Activated naive CD4-positive, alpha-beta T cell (primary cell): ENCODE measurements around the gene SLC25A22.

Source experiments
- DNase-seq, 4 experiments: peaks; one replicate each; lab custom pipeline; 2025; lab: John Stamatoyannopoulos, UW

The SLC25A22 gene

DNA sequence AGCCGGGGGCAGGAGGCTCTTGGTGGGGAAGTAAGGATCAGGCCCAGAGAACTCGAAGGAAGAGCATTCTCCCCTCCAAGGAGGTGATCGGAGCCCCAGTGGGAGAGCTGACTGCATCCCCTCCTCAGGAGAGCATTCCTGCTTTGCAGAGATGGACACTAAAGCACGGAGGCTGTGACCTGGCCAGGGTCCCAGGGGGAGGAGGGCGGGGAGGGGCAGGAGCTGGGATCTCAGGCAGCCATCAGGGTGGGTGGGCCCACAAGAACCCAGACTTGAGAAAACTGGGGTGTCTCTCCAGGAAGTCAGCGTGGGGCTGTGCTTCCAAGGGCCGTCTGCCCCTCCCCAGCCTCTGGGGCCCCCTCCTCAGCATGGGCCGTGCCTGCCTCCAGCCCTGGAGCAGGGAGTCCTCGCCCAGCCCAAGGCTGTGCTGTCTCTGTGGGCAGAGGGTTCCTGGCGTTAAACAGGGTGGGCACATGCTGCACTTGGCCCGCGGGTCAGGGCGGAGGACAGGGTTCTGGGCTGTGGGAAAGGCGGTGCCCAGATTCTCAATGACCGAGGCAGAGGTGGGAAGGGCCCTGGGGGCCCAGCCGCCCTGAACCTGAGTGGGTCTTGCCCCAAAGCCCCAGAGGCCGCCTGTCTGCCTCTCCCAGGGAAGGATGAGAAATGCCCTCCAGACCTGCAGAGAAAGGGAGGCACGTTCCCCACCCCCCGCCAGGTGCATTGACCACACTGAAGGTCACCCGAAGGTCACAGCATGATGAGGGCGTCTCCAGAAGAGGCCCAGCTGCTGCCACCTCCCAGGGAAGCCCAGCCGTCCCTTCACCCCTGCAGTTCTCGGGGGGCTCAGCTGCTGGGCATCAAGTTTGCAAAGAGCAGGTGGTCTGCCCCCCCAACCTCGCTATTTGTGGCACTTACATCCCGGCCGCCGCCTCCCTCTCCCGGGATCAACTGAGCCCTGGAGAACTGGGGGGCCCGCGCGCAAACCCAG is 8.8 kb downstream of the SLC25A22 start:
- no peak for DNase-seq

DNA sequence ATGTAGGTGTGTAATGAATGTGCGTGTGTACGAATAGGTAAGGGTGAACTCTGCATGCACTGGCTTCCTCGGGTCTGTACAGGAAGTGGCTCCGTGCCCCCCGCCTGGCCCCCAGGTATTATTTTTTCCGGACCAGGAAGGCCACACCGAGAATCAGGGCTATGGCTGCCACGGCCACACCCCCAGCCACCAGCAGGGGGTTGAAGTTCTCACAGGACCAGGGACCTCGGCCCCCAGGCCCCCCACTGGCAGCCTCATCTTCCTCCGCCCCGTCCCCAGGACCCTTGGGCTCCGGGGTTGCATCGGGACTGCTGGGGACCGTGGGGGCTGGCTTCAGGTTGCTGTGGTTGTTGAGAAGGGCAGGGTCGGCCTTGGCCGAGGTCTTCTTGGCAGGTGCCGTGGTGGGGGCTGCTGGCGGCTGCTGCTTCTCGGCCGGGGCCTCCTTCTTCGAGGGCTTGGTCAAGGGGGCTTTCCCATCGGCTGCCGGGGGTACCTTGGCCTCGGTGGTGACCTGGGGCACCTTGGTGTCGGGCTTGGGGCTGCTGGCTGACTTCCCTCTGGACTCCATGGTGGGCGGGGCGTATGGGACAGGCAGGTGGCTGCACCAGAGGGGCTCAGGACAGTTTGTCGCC is 10.0 kb downstream of the SLC25A22 start:
- no peak for DNase-seq

DNA sequence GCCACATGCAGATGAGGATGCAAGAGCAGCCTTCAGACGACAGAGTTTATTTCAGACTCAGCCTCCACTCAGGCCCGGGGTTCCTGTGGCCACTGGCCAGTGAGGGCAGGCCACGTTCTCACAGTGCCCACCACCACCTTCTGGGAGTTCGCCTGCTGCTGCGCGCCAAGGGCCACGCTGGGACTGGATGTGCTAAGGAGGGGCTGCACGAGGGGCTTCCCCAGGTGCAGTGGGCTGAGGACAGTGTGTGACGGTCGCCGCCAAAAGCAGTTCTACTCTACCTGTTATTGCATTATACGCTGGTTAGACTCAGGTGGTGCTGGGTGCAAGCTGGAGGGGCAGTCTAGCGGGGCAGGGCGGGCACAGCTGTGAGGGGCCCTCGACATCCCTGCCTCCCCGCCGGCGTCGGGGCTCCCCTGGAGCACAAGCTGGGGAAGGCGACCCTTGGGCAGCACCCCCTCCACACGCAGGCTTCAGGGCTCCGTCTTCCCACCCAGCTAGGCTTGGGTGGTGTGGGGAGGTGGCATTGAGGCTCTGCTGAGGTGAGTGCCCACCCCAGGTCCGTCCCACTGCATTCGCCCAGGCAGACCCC is 10.9 kb downstream of the SLC25A22 start:
- no peak for DNase-seq

DNA sequence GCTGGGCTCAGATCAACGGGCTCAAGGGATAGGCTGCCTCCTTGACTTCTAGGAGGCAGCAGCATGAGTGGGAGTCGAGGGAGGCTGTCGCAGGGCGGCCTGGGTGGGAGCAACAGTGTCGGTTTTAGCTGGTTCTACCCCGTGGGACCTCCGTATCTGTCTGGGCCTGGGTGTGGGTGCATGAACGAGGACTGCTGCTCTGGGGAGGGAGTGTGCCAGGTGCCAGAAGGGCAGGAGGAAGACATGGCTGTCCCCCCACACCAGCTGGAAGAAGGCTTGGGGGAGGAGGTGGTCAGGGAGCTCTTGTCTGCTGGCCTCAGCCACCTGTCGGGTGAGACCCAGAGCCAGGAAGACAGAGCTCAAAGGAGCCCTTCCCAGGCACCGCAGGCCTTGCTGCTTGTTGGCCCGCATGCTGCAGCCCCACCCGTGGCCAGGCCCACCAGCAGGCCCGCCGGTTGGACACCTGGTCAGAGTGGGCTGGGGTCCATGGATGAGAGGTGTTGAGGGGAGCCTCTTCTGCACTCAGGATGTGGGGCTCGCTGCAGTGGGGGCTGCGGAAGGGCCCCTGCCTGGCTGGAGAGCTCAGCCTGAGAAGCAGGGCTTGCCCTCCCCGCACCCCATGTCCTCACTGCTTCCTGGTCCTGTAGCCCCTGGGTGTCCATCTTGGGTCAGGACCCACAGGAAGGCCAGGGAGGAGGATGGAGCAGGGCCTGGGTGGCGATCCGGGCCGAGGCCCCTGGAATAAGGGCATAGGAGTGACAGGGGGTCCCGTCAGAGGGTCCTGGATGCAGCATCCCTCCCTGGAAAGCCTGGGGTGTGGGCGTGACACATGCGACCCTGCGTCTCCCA is 11.6 kb downstream of the SLC25A22 start:
- DNase-seq: no peak

DNA sequence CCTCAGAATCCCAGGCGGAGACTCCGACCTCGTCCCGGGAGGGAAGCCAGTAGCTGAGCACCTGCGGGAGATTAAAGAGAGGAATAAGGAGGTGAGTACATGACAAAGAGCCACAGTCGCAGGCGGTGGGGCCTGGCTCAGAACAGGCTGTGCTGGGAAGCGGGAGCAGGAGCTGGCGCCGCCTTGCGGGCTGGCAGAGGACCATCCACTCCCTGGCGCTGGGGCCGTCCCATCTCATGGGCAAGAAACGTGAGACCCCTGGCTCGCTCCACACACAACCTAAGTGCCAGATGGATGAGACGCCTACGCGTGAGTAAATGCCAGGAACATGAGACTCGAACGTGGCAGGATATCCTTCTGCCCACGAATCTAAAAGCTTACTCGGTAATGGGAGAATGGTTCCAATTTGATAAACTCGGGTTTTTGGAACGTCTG is 14.5 kb downstream of the SLC25A22 start:
- no peak for DNase-seq

DNA sequence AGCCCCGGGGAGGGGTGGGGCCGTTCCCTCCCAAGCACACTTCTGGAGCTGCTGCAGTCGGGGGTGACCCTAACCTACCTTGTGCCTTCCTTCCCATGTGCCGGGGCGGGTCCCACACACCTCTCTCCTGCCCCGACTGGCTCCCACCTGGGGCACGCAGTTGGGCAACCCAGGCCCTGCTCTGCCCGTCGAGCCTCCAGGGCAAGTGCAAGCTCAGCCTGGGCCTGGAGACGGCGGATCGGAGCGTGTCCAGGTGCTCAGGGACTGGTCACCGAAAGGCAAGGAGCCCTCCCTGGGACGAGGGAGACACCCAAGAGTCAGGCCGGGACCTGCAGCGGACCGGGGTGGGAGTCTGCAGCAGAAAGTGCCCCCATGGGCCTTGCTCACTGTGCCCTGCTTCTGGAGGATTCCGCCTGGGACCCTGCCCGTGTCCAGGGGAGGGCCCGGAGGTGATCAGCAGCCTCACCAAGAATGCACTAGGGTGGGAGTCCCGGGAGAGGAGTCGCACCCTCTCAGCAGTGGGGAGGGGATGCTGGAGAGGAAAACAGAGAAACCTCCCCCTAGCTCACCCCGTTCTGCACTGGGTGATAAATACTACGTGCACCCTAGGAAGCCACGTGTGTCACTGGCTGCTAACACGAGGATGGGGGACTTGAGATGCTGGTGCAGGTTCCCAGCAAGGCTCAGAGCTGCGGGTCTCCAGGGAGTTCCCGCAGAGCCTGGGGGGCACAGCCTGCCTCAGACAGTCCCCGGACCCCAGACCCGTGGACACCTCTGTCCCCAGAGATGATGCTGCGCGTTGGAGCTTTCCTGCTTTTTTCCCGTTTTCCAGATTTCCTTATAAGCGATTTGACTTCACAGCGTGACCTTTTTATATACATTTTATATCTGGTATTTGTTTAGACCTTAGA is 15.6 kb downstream of the SLC25A22 start:
- DNase-seq: no peak

DNA sequence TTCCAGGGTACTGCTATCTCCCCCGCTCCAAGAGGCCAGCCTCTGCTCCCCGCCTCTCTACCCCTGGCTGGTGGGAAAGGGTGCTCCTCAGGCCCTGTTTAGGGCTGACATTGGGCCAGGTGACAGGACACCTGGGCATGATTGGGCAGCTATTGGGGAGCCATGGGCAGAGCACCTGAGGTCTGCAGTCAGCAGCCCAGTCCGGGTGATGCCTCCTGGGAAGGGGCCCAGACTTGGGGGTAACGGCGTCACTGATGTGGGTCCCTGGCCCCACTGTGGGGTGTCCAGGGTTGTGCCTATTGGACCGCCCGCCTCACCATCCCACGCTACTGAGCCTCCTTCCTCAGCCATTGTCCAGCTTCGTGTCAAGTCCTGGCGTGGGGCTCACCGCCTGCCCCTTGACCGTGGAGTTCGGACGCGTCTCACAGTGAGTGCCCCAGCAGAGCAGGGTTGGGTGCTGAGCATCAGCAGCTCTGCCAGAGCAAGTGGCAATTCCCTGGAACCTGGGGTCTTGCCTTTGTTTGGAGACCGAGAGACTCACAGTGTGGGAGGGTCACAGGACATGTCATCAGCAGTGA is 18.0 kb downstream of the SLC25A22 start:
- no peak for DNase-seq

DNA sequence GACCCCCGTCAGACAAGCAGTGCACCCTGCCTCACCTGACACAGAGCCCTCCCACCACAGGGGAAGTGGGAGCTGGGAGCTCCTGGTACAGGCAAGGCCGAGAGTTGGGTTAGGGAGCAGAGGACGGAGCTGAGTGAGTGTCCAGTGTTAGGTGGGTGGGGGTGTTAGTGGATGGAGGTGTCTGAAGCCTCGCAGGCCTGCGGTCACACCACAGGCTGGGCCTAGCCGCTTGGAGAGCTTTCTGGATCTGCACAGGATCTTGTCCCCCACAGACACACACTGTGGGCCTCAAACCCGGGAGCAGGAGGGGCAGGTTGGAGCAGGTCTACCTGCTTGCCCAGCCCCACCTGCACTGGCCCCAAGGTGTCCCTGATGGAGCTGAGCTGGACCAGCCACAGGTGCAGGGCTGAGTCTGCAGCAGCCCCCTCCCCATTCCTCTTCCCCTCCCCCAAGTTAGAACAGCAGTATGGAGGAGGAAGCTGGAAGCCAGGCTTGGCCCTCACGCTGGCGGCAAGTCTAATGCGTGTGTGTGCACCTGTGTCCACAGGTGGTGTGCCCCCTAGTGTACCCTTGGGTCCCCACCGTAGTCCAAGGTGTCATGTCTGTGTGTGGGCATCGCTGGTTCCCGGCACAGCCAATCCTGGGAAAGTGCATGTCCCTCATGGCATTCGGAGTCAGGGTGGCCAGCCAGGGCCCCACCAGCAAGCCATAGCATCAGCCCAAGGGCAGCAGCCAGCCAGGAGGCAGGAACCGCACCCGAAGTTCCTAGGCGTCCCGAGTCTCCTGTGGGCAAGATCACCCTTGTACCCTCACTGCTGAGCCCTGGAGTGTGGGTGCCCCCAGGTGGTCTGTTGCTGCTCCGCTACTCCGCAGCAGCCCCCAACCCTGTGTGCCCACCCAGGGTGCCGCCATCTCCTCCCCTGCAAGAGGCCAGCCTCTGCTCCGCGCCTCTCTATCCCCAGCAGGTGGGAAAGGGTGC is 18.8 kb downstream of the SLC25A22 start:
- no peak for DNase-seq

DNA sequence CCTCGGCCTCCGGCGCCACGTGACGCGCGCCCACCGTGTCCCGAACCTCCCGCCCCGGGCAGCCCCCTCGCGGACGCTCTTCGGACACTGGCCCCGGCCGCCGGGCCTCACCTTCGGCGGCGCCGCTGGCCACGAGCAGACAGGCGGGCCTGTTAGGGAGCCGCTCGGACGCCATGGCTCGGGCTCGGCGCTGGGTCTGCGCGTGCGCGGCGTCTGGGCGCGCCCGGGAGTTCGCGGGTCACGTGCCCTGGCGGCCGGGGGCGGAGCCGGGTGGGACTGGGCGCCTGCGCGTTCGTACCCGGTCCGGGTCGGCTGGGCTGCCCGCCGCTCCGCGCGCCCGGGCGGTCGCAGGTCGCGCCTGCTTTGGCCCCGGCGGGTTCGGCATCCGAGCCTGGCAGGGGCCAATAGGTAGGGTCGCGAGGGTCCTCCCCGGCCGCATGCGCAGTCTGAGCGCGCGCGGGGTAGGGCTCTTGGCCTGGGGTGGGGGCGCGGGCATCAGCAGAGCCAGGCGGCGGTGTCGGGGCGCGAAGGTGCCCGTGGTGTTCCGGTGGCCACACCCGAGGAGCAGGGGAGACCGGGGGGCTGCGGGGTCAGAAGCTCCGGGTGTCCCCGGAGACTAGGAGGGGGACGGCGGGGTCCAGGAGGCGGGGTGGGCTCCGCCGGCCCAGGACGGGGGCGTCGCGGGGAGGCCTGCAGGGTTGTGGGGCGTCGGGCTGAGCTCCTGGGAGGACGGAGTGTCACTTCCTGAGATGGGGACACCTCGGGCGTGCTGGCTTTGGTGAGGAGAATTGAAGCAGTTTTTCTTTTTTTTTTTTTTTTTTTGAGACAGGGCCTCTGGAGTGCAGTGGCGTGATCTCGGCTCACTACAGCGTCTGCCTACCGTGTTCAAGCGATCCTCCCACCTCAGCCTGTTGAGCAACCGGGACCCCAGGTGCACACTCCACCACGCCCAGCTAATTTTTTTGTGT is 20.5 kb downstream of the SLC25A22 start, which contains the start of gene GATD1:
Gene GATD1, minus strand, starts transcription at position 200 of the 968 bp plus-strand sequence. Its CDS starts 25 bp downstream, at position 175.
- DNase-seq: peak; percentile 86 to 94 (median 87)

DNA sequence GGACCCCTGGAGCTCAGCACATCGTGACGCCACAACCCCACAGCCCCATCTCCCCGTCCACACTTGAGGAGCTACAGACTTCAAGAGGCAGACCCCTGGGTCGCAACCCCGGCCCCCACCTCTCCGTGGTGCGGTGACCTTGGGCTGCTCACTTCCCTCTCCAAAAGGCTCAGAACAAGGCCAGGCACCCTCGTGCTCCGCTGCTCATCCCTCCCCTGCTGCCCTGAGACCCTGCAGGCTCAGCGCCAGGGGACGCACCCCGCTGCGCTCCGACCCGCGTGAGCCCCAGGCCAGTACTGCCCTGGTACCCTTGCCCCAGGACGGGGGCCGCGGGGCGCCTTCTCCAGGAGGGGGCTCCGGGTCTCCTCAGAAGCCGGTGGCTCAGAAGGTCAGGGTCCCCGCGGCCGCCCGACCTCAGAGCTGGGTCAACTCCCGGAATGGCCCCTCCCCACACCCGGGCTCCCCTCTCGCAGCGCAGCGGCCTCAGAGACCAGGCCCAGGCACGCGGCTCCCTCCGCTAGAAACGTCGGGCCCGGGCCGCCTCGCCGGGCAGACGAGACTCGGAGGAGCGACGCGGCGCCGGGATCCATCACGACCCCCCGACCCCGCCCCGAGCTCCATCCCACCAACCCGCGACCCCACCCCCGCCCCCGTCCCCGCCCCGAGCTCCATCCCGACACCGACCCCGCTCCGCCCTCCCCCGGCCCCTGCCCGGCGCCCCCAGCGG is 21.4 kb downstream of the SLC25A22 start:
- no peak for DNase-seq

DNA sequence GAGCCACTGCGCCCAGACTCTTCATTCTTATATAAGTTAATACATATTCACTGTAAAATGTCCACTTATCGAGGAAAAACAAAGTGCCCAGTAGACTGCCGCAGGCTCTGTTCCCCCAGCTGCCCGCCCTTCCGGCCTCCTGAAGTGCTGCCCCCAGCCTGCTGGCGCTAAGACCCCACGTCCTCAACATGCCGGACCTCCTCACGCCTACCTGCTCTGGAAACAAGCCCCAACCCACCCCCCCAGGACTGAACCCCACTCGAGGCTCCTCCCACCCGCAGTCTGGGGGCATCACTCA is 21.9 kb downstream of the SLC25A22 start:
- no peak for DNase-seq

DNA sequence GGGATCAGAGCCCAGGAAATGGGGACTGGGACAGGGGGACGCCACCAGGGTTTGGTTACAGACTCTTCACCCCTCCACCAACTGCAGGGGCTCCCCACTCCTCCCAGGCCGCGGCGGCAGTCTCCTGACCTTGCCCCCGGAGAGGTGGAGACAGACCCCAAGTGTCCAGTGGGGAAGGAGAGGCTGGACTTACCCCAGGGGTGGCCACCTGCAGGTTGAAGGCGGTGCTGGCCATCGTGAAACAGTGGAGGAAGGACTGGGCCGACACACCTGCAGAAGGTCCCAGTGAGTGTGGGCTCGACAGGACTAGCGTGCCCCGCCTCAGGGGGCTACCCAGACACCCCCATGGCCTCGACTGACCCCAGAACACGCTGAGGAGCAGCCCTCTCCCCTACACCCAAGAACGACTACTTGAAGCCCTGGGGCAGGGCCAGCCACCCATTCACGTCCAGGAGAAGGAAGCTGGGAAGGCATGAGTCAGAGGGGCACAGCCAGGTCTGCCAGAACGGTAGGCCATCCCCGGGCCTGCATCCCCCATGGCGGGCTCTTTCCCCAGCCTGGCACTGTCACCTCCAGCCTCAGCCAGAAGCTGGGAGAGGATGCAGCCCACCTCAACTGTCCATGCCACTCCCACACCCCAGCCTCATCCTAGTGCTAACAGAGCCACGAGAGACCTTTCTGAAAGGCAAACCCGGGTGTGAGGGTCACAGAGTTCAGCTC is 23.0 kb downstream of the SLC25A22 start:
- no peak for DNase-seq

DNA sequence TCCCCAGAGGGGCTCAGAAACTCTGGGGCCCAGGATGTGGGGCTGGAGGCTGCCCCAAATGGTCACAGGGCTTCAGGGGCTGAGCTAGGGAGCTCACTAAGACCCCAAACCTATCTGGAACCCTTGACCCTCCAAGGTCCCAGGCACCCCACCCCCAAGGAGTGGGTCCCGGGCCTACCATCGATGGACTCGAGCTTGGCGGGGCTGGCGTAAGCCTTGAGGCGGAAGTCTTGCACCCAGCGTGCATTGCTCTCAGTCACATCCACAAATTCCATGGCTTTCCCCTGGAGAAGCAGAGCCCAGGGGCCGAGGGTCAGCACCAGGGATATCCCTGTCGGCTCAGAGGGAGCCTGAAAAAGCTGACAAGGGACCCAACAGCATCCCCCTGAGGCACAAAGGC is 24.3 kb downstream of the SLC25A22 start:
- no peak for DNase-seq

DNA sequence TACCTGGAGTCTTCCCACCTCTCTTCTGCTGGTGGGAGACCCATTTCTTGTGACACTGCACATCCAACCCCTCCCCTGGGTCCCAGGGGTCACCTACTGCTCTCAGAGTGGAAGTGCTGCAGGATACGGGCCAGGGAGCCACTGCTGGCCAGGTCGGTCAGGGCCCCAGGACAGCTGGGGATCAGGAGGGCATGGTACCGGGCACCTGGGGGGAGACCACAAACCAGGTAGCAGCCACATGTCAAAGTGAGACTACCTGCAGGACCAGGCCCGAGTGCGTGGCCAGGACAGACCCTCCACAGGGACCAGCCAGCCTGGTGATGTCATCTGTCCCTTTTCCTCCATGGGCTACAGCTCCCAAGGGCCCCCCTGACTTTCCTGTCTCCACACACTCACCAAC is 24.7 kb downstream of the SLC25A22 start:
- DNase-seq: no peak

DNA sequence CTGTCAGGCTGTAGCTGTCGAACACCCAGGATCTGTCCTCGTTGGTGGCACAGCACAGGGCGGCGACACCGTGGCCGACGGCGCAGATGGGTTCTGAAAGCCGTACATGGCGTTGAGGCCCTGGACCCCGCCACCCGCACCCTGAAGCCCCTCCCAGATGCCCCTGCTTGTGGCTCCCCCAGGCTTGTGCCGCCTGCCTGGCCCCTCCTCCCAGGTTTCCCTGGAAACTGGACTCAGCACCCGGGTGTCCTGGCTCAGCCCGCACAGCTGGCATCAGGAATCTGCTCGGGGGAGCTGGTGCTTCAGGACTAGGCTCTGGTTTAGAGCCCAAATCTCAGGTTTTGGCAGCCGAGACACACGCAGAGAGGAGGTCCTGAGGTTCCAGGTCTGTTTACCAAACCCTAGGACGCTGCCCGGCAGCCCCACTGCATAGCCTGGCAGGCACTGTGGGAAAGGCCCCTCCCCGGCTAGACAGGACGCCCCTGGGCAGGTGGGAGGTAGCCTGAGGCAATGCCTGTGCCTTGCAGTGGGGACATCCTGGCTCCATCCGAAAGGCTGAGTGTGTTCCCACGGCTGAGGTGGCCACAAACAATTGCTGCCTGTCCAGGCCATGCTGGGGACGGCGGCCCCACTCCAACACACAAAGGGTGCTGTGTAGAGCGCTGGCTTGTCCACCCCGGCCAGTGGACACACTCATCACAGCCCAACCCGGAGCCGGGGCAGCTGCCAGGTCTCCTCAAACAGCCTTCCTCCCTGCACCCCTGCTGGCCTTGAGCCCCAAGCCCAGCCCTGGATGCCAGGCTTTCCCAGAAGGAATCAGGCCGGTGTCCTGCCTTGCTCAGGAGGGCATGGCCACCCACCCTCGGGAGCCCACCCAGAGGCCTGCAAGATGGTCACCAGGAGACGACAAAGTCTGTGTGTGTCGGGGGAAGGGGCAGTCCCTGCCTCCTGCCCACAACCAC is 25.4 kb downstream of the SLC25A22 start:
- DNase-seq: no peak
